NCI-H2081 (cell line): ENCODE measurements around the gene GRAMD2B.

Experiments
- DNase-seq, 2 experiments: peaks; one replicate each; lab custom pipeline; 2025; lab: John Stamatoyannopoulos, UW

GRAMD2B gene

GRCh38 chr5:126543009-126543408 is 119.8 kb downstream of the GRAMD2B start:
- DNase-seq: no peak

- DNase-seq: no peak
Measured at GRCh38 chr5:126543660-126544059, 120.5 kb downstream of the GRAMD2B start.
